Nucleus accumbens (tissue), 56 donors: ENCODE results near the gene ZNF723.
"Not testable (repeated sequence)": the region's sequence is repeated elsewhere in the genome, so short reads cannot be mapped to it uniquely, and the experiment has no call there.

Experiments
- DNase-seq, 56 donors: peaks; one replicate each; lab custom pipeline; 2025; lab: John Stamatoyannopoulos, UW

Gene ZNF723

DNA sequence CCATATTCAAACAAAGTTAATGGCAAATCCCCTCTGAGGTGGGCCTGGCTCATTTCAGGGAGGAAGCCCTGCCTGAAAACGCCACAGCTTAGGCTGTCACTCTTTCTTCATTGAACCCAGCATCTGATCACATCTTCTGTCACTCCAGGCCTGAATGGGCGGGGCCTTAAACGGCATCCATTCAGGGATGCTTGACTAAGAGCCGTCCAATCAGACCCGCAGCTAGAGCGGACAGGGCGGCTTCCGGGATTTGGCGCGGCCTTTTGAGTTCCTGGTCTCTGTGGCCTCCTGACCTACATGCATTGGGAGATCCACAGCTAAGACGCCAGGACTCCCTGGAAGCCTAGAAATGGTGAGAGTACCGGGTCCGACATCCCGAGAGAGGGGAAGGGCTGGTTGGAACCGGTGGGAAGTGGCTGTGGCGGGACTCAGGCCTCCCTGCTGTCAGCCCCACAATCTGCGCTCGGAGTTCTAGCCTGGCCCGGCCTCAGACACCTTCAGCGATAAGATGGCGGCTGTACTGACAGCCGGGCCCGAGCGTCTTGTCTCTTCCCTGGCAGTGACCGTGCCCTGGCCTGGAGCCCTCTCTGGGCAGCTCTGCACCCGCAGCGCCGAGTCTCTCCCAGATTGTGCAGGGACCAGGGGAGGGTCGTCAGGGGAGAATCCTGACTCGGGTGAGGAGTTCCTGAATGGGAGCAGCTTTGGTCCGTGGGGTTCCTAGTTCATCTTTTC, at the start of gene ZNF723:
TSS of gene ZNF723 (plus strand) at position 261 of the 732 bp plus-strand sequence. CDS start at position 350, 89 bp downstream.
- peak in 1 of 56 donors; percentile 1 for DNase-seq

DNA sequence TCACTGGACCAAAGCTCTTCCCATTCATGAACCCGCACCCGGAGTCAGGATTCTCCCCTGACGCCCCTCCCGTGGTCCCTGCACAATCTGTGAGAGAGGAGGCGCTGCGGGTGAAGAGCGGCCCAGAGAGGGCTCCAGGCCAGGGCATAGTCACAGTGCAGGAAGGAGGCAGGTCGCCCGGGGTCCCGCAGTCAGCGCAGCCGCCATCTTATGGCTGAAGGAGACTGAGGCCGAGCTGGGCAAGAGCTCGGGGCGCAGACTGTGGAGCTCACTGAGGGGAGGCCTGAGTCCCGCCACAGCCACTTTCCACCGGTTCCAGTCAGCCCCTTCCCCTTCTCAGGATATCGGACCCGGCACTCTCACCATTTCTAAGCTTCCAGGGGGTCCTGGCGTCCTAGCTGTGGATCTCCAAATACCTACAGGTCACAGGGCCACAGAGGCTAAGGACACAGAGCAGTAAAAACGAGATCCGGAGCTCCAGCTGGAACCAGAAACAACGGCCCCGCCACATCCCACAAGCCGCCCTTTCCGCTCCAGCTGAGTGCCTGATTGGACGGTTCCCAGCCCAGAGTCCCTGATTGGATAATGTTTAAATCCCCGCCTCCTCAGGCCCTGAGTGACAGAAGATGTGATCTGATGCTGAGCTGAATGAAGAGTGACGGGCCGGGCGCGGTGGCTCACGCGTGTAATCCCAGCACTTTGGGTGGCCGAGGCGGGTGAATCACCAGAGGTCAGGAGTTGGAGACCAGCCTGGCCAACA, 48.3 kb upstream of the ZNF723 start, which contains the start of gene ZNF99:
TSS of gene ZNF99 (minus strand) at position 501 of the 760 bp plus-strand sequence. CDS start at position 366, 135 bp downstream.
- DNase-seq = peak in 49 of 56 donors; percentile 0 to 77 (median 41)

DNA sequence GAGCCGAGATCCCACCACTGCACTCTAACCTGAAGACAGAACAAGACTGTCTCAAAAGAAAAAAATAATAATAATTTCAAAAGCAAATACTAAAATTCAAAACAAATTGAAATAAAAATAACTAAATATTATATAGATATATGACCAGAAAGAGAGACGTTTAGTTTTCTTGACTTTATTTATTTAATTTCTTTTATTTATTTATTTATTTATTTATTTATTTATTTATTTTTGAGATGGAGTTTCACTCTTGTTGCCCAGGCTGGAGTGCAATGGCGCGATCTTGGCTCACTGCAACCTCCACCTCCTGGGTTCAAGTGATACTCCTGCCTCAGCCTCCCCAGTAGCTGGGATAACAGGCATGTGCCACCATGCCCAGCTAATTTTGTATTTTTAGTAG, 39.2 kb upstream of the ZNF723 start:
- not testable (repeated sequence) for DNase-seq

DNA sequence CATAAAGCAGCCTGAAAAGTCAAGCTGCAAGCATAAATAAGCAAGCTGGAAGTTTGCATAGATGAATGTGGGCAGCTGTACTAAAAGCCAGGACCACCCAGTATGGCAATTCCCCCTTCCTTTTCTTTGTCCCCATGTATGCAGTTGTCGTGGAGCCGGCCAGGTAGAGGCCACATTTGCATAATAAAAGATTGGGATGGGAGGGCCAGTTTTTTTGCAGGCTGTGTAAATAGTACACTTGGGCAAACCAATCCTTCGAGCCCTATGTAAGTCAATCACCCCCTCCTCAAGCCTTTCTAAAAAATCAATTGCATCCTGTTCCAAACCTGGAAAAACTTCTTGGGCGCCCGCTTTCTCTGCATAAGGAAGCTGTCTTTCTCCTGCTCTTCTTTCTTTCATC, 35.1 kb upstream of the ZNF723 start:
- DNase-seq = no peak

DNA sequence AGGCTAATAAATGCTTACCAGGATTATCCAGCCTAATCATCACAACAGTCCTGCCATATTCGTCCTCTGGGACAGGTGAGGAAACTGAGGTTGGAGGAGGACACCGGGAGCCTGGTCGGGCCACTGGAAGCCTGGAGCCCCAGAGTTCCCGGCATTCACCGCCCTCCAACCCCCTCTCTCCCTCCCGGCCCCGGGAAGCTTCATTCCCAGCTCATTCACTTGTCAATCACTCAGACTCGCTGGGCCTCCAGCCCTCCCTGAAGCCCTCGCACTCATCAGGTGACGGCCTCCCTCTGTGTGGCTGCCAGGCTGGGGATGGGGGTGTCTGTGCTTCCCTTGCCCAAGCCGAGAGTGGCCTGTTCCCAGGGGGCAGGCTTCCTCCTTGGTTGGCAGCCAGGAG, 25.7 kb upstream of the ZNF723 start:
- no peak for DNase-seq

DNA sequence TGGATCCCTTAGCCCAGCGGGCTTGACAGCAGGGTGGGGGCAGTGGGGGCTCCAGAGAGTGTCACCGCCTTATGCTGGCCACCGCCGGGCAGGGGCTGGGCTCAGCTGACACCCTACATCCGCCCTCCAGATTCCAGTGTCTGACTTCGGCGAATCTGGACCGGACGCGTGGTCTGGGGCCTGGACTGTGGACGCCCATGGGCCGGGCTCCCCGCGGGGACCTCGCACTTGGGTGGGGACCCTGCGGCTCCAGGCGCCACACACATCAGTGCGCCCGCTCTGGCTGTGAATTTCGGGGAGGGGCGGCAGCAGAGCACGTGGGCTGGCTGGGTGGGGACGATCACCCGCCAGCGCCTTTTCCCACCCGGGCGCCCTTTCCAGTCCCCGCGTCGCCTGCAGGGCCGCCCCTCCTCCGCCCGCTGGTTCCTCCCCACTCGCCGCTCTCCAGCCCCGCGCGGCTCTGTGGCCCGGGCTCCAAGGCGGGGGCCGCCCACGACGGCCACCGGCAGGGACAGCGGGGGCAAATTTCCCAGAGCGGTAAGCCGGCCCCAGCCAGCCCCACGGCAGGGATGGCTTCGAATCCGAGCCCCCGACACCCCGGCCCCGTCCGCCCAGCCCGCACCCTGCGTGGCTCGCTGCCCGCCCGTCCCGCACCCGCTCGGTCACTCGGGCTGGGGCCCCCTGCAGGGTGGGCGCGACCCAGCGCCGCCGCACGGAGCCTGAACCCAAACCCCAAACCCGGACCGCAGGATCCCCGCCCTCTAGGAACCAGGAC, 24.8 kb upstream of the ZNF723 start:
- no peak for DNase-seq

DNA sequence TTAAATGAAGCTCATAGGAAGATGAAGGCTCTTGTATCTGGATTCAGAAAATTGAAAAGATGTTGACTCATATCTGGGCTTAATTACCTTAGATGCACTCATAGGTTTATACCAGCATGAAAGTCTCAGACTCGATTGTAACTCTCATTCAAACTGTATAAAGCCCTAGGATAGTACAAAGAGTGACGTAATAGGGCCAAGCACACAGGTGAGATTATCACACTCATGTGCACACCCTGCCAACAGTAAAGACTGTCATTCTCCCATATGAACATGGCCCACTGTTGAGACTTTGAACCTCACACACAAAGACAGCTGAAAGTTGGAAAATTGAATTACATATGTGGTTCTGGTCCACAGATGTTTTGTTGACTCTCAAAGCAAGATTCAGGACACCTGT, 18.0 kb upstream of the ZNF723 start:
- DNase-seq = no peak

DNA sequence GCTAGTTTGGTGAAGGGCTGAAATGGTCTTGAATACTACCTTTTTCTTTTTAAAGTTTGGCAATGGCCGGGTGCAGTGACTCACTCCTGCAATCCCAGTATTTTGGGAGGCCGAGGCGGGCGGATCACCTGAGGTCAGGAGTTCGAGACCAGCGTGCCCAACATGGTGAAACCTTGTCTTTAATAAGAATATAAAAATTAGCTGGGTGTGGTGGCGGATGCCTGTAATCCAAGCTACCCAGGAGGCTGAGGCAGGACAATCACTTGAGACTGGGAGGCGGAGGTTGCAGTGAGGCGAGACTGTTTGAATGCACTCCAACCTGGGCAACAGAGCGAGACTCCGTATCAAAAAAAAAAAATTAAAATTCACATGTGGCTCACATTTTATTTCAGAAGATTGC, 880 bp upstream of the ZNF723 start:
- DNase-seq = no peak

DNA sequence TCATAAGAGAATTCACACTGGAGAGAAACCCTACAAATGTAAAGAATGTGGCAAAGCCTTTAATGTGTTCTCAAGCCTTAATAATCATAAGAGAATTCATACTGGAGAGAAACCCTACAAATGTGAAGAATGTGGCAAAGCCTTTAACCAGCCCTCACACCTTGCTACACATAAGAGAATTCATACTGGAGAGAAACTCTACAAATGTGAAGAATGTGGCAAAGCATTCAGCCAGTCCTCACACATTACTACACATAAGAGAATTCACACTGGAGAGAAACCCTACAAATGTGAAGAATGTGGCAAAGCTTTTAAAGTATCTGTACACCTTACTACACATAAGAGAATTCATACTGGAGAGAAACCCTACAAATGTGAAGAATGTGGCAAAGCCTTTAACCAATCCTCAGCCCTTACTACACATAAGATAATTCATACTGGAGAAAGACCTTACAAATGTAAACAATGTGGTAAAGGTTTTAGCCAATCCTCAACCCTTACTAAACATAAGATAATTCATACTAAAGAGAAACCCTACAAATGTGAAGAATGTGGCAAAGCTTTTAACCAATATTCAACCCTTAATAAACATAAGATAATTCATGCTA, 25.7 kb downstream of the ZNF723 start:
- DNase-seq = not testable (repeated sequence)

DNA sequence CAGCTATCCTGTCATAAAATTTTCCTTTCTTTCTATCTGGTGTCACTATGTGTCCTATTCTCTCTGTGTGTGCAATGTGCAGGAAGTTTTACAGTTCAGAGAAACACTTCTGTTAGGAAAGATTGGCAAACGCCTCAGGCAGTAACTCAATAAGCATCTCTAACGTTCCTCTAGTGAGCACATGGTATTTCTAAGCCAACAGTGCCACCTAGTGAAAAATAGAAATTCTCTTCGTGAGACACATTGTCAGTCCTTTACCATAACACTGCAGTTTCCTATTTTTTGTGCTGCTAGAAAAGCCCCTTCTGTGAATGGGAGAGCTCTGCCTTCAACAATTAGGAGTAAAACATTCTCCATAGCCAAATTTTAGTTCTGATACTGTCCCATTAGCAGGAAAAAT, 50.7 kb downstream of the ZNF723 start:
- DNase-seq = peak in 2 of 56 donors; percentile 2 to 7

DNA sequence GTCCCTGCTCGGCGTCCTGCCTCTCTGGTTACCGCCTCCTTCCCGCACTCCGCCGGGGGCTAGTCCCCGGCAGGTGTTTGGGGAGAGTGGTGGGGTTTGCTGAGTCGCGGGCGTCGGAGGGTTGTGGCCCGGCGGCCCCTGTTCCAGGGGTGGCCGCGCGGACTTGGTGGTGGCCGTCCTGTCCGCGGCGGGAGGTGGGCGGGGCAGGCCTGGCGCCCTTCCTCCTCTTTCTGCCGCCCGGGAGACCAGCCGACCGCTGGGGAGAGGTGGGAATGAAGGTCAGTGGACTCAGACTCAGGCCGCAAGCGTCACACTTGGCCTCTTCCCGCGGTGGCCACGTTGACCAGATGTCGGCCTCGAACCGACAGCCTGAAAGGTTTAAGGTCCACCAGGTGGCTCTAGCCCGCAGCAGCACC, 61.8 kb downstream of the ZNF723 start:
- DNase-seq = no peak

DNA sequence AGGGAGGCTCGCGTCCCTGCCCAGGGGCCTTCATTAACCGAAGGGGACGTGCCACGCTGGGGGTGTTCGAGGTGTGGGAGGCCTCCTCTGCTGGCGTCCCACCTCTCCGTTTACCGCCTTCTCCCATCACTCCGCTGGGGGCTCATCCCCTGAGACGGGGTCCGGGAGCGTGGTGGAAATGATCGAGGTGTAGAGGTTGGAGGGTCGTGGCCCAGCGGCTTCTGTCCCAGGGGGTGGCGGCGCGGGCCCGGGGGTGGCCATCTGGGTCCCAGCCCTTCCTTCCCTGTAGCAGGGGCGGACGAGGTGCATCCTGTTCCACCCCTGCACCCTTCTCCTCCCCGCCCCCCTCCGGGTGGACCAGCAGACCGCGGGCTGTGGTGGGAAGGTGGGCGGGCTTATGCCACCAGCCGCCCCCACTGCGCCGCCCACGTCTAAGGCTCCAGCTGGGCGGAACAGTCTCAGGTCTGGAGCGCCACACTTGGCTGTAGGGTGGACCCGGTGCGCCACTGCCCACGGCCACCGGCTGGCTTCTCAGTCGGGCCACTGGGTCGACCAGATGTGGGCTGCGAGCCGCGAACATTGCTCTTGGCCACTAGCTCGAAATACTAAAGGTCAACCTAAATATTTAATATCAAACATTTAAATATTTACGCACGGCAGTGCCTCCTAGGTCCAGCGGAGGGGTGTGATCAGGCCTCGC, 69.5 kb downstream of the ZNF723 start:
- no peak for DNase-seq
